ENCODE measurements around the gene SPATA31C2. TPM values are rescaled to one million over a fixed set of nuclear protein-coding genes. Genes with fewer than 3 reads are reported as not detected.

Gene SPATA31C2
- total and polyA plus RNA-seq, 2 donors (not counting 1 experiment from before 2014, with no cell fraction given) = not detected

Other genes starting within 250 kb of the SPATA31C2 start
- gene SPATA31C1, start 220.5 kb downstream of the SPATA31C2 start, total RNA-seq = not detected in 2 replicates
- not detected in 2 replicates for gene SPATA31C1, start 220.5 kb downstream of the SPATA31C2 start, polyA plus RNA-seq
- gene CDK20, start 163.9 kb downstream of the SPATA31C2 start, total RNA-seq = 0.61 and 1.3 TPM in 2 replicates
- gene CDK20, start 163.9 kb downstream of the SPATA31C2 start, polyA plus RNA-seq = 1.2 and 2.9 TPM in 2 replicates
- gene SPIN1, start 250.0 kb upstream of the SPATA31C2 start, total RNA-seq = 24.9 and 30.2 TPM in 2 replicates
- 9.9 and 14.0 TPM in 2 replicates for gene SPIN1, start 250.0 kb upstream of the SPATA31C2 start, polyA plus RNA-seq

Data from B cell (primary cell).